HG02938 (cell line): ENCODE data around the gene CYFIP1.

Experiments used
- ATAC-seq: cut with Tn5 transposase; IDR thresholded peaks from one replicate; pipeline ENCODE4 v1.9.1; 2021; ENCODE audit warnings: mild to moderate bottlenecking, moderate library complexity; ENCODE audit not compliant: unreplicated experiment

CYFIP1 gene

GRCh38 chr15:22823495-22824128, 156.6 kb downstream of the CYFIP1 start:
- no peak for ATAC-seq

GRCh38 chr15:22819651-22820050, 160.5 kb downstream of the CYFIP1 start:
- no peak for ATAC-seq
